K562 (cell line): ENCODE data around the gene PI4K2B. TPM values are rescaled to one million over a fixed set of nuclear protein-coding genes. Genes with fewer than 3 reads are reported as not detected.
A peak's percentile ranks its signal among the peaks of the same experiment; 100 is the strongest.

ENCODE experiments used
- ATAC-seq: fragments of 200-7000 bp; cut with Tn5 transposase; 3 replicates; pipeline ENCODE4 v1.9.1; 2020; ENCODE audit warnings: moderate library complexity
- BruUV-seq: library from RNA; stranded (reverse); fragments of 400-500 nt; replicated peaks from 2 replicates; lab custom pipeline; 2021; lab: Mats Ljungman, UMichigan
- CTCF ChIA-PET: fragments of 300-600 bp; formaldehyde crosslinking; extraction: SDS; loops from one replicate; lab custom pipeline; 2021; ENCODE audit warnings: low intra/inter-chr PET ratio; lab: Yijun Ruan, JAX
- POLR2A ChIA-PET: fragments of 300-600, 350-650 bp; sonication (Branson Sonifier 250); formaldehyde crosslinking; extraction: SDS; loops from one replicate; lab custom pipeline; 2021; ENCODE audit warnings: antibody characterized with exemption, inconsistent platforms; lab: Yijun Ruan, JAX
- DNase-seq, 4 experiments: peaks; one replicate each; pipeline versions ENCODE4 v3.0.0 to v3.0.0-alpha.2; 2011 to 2018; ENCODE audit warnings: low spot score in 3 of 4, mixed read lengths in 3 of 4; ENCODE audit errors: extremely low read depth in 1 of 4
- FAIRE-seq: peaks from 2 replicates; lab custom pipeline; 2011; peaks lifted over from hg19 to GRCh38; lab: Jason Lieb, UNC
- H2AFZ ChIP-seq: 2 replicates; pipeline ENCODE4 v1.6.0; 2011; ENCODE audit warnings: low read depth, low read length, control low read depth, inconsistent platforms
- H3K27ac ChIP-seq: fragments of 200-600 bp; 3 replicates; pipeline ENCODE4 v1.8.0; 2011; ENCODE audit warnings: low read depth, mild to moderate bottlenecking, control low read depth, inconsistent platforms, low read length, moderate library complexity, mixed read lengths; ENCODE audit errors: extremely low read depth
- H3K27me3 ChIP-seq, 2 experiments: fragments of 300-600 bp in 1 of 2; 2 replicates in 1 of 2; 3 replicates in 1 of 2; pipeline versions ENCODE4 v1.6.0 to v1.8.0; 2011; ENCODE audit warnings: inconsistent platforms in 2 of 2, low read length in 2 of 2, mild to moderate bottlenecking in 1 of 2, mixed read lengths in 1 of 2, moderate library complexity in 1 of 2; ENCODE audit not compliant: control insufficient read depth in 2 of 2, insufficient read depth in 2 of 2
- H3K36me3 ChIP-seq: fragments of 300-600 bp; 3 replicates; pipeline ENCODE4 v1.8.0; 2011; ENCODE audit warnings: mild to moderate bottlenecking, low read length, inconsistent platforms; ENCODE audit not compliant: control insufficient read depth, insufficient read depth
- H3K4me1 ChIP-seq, 2 experiments: fragments of 200-600 bp in 1 of 2; replicated peaks in 1 of 2; 2 replicates in 1 of 2; 3 replicates in 1 of 2; pipeline versions ENCODE4 v1.5.1 to v1.8.0; 2011; ENCODE audit warnings: inconsistent platforms in 2 of 2, low read length in 2 of 2, mild to moderate bottlenecking in 1 of 2, mixed read lengths in 1 of 2, moderate library complexity in 1 of 2; ENCODE audit not compliant: control insufficient read depth in 2 of 2, insufficient read depth in 2 of 2
- H3K4me2 ChIP-seq: 2 replicates; pipeline ENCODE4 v1.6.1; 2011; ENCODE audit warnings: low read length, control low read depth, inconsistent platforms, mixed read lengths; ENCODE audit not compliant: insufficient read depth
- H3K4me3 ChIP-seq: fragments of 200-600 bp; sonication (generic), shearing (Covaris generic); 2 replicates; pipeline ENCODE4 v1.5.1; 2016; ENCODE audit warnings: control low read depth, inconsistent platforms
- H3K79me2 ChIP-seq: fragments of 200-600 bp; 3 replicates; pipeline ENCODE4 v1.8.0; 2011; ENCODE audit warnings: low read length, inconsistent platforms; ENCODE audit not compliant: control insufficient read depth, insufficient read depth
- H3K9ac ChIP-seq, 2 experiments: 2 replicates each; pipeline versions ENCODE4 v1.6.0 to v1.6.1; 2011; ENCODE audit warnings: low read depth in 2 of 2, low read length in 2 of 2, control low read depth in 1 of 2, inconsistent platforms in 1 of 2, mild to moderate bottlenecking in 1 of 2, mixed read lengths in 1 of 2; ENCODE audit not compliant: insufficient read depth in 1 of 2
- H3K9me1 ChIP-seq: one replicate; pipeline ENCODE4 v1.6.0; 2011; ENCODE audit warnings: inconsistent platforms, mild to moderate bottlenecking, low read length, moderate library complexity; ENCODE audit not compliant: control insufficient read depth, insufficient read depth
- H3K9me3 ChIP-seq: replicated peaks from 2 replicates; pipeline ENCODE4 v1.5.1; 2011; ENCODE audit warnings: low read depth, low read length, inconsistent platforms; ENCODE audit not compliant: control insufficient read depth, insufficient read depth
- H4K20me1 ChIP-seq: replicated peaks from 2 replicates; pipeline ENCODE4 v1.6.1; 2011; ENCODE audit warnings: low read length, inconsistent platforms, mixed read lengths; ENCODE audit not compliant: control insufficient read depth, insufficient read depth
- DLX4 ChIP-seq: fragments of 250-450 bp; sonication (Bioruptor Pico); IDR thresholded peaks from 2 replicates; pipeline ENCODE4 v1.6.1; 2021; ENCODE audit warnings: mild to moderate bottlenecking
- FOXA1 ChIP-seq: fragments of 450-650 bp; IDR thresholded peaks from 2 replicates; pipeline ENCODE4 v1.6.1; 2016; ENCODE audit warnings: mild to moderate bottlenecking, borderline replicate concordance
- IRF2 ChIP-seq: sonication (generic); formaldehyde crosslinking; IDR thresholded peaks from 2 replicates; pipeline ENCODE4 v1.8.1; 2022; ENCODE audit warnings: mild to moderate bottlenecking, missing genetic modification reagents
- KLF16 ChIP-seq: IDR thresholded peaks from 2 replicates; pipeline ENCODE4 v1.6.1; 2016; ENCODE audit warnings: antibody characterized with exemption
- LEF1 ChIP-seq: fragments of 450-650 bp; IDR thresholded peaks from 2 replicates; pipeline ENCODE4 v1.6.1; 2016; ENCODE audit warnings: mild to moderate bottlenecking
- SRSF3 ChIP-seq: fragments of 200-400 bp; formaldehyde crosslinking; IDR thresholded peaks from 2 replicates; pipeline ENCODE4 v1.6.1; 2016; ENCODE audit warnings: mild to moderate bottlenecking, low read length, moderate library complexity; ENCODE audit not compliant: insufficient read depth
- STAT5B ChIP-seq: fragments of 250-450 bp; sonication (Bioruptor Pico); IDR thresholded peaks from 2 replicates; pipeline ENCODE4 v1.8.0; 2021; ENCODE audit warnings: mild to moderate bottlenecking, inconsistent platforms
- ZFX ChIP-seq: sonication (generic); formaldehyde crosslinking; IDR thresholded peaks from 2 replicates; pipeline ENCODE4 v1.8.0; 2022; ENCODE audit warnings: mild to moderate bottlenecking, missing genetic modification reagents, moderate library complexity
- ZNF316 ChIP-seq: fragments of 450-650 bp; IDR thresholded peaks from 2 replicates; pipeline ENCODE4 v1.6.1; 2016
- ZNF717 ChIP-seq: fragments of 250-450 bp; sonication (Bioruptor Pico); IDR thresholded peaks from 2 replicates; pipeline ENCODE4 v1.5.0; 2021
- WGBS: fragments of 100-300 bp; shearing (Covaris generic); methylation state at CpG from one replicate; pipeline ENCODE4 v1.1.6; 2016; ENCODE audit warnings: low coverage, mixed read lengths; ENCODE audit not compliant: insufficient coverage; ENCODE audit errors: missing lambda C conversion rate; 5-methylcytosine and 5-hydroxymethylcytosine counted together
- in situ Hi-C: fragments of 300-500 bp; cut with MboI; formaldehyde crosslinking; loops from 4 replicates; pipeline ENCODE4 v1.15.0; 2018; ENCODE audit warnings: inconsistent platforms, mixed read lengths
- intact Hi-C: fragments of 100-400 bp; cut with micrococcal nuclease; formaldehyde crosslinking; loops from 2 replicates; pipeline ENCODE4 v1.14.2; 2022
- polyA plus RNA-seq, 8 experiments: library from polyadenylated mRNA; depleted of rRNA in 4 of 8; stranded (reverse) in 5 of 8; unstranded in 3 of 8; fragments of >200 nt; fragmentation: Nextera tagmentation in 2 of 8; fragmentation: Illumina TruSeq in 1 of 8; extraction: Ambion mirVana in 2 of 8; extraction: Trizol in 1 of 8; gene quantifications; 2 replicates each; pipeline versions ENCODE4 v1.2.1 to v1.2.3, GENCODE V29; 2011 to 2014; ENCODE audit warnings: inconsistent platforms in 1 of 8, missing spikeins in 1 of 8
- total RNA-seq, 7 experiments: library from RNA; depleted of rRNA in 6 of 7; stranded (reverse); fragments of >200 nt in 6 of 7; fragmentation: Illumina TruSeq in 2 of 7; extraction: Trizol in 2 of 7; gene quantifications; 2 replicates each; pipeline versions ENCODE4 v1.2.1 to v1.2.3, GENCODE V29; 2011 to 2021; ENCODE audit warnings: low replicate concordance in 1 of 7
- TF ChIP-seq, protein P1 (sequence below): IDR thresholded peaks from 2 replicates; pipeline ENCODE4 v1.6.1; 2014; ENCODE audit warnings: antibody characterized with exemption

The PI4K2B gene
- total and polyA plus RNA-seq, 9 of the 15 experiments (the other 6 are each of a cell fraction or from before 2014, with no cell fraction given) = 4.5 to 21.4 (median 16.5) TPM

GRCh38 chr4:25280210-25280609 lies 46.4 kb downstream of the PI4K2B start (continued):
- TF ChIP-seq DLX4 (CRISPR knock-in tag) = no peak

GRCh38 chr4:25283948-25284347 lies 50.1 kb downstream of the PI4K2B start:
- Histone ChIP-seq H3K27me3 (no peaks in the 10 kb centered on the region), H3K4me1 (no peaks in the 10 kb centered on the region), H3K9me3 (no peaks in the 10 kb centered on the region), H4K20me1 (no peaks in the 10 kb centered on the region), H3K4me3 (no peak overlapping the region), H3K79me2 (no peaks in the 10 kb centered on the region), H3K9ac (no peak overlapping the region), H3K36me3 (peaks cover 3% of the 10 kb centered on the region; the same call in 1 of the 3 replicates), H3K4me2 (no peak overlapping the region), H3K9me1 (no peaks in the 10 kb centered on the region), H3K27ac (no peak overlapping the region), H2AFZ (no peak overlapping the region)
- ChIA-PET CTCF (no interaction called here), POLR2A (interaction anchor here (0.6 to 1.0 kb wide), 2 partner anchors 28 to 30 kb away, joined by 3 to 4 read pairs; no protein-coding TSS in a partner anchor)
- ATAC-seq = no peak
- no TSS peak for BruUV-seq
- TF ChIP-seq, protein P1, sequence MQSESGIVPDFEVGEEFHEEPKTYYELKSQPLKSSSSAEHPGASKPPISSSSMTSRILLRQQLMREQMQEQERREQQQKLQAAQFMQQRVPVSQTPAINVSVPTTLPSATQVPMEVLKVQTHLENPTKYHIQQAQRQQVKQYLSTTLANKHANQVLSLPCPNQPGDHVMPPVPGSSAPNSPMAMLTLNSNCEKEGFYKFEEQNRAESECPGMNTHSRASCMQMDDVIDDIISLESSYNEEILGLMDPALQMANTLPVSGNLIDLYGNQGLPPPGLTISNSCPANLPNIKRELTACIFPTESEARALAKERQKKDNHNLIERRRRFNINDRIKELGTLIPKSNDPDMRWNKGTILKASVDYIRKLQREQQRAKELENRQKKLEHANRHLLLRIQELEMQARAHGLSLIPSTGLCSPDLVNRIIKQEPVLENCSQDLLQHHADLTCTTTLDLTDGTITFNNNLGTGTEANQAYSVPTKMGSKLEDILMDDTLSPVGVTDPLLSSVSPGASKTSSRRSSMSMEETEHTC = no peak
- TF ChIP-seq ZNF717 (CRISPR knock-in tag) (no peak), LEF1 (no peak), KLF16 (no peak), SRSF3 (no peak), IRF2 (CRISPR knock-in tag) (no peak), ZFX (CRISPR knock-in tag) (no peak), FOXA1 (no peak), STAT5B (CRISPR knock-in tag) (no peak), ZNF316 (no peak)
- no peak for DNase-seq
- FAIRE-seq = peak; percentile 26
- intact Hi-C loops (no loop called here), in situ Hi-C loops (no loop called here)
- 7% methylated on average over 3 of the region's 3 CpGs for WGBS
